HFFc6 (cell line): ENCODE data around the gene HSD17B2. TPM values are rescaled to one million over a fixed set of nuclear protein-coding genes. Genes with fewer than 3 reads are reported as not detected.

Experiments
- DNase-seq: peaks from one replicate; pipeline ENCODE4 v3.0.0-alpha.2; 2018
- H3K27ac Mint-ChIP-seq: 2 replicates; pipeline ENCODE4 v1.8.0; 2020; ENCODE audit warnings: mild to moderate bottlenecking, mixed read lengths
- H3K27me3 Mint-ChIP-seq: 2 replicates; pipeline ENCODE4 v1.8.0; 2021; ENCODE audit warnings: mild to moderate bottlenecking, moderate library complexity, mixed read lengths; ENCODE audit not compliant: insufficient read depth
- H3K36me3 Mint-ChIP-seq: 2 replicates; pipeline ENCODE4 v1.8.0; 2021; ENCODE audit warnings: low read depth, mixed read lengths
- H3K4me1 Mint-ChIP-seq: 2 replicates; pipeline ENCODE4 v1.8.0; 2020; ENCODE audit warnings: low read depth, mixed read lengths
- H3K4me3 Mint-ChIP-seq: 2 replicates; pipeline ENCODE4 v1.8.0; 2020; ENCODE audit warnings: mild to moderate bottlenecking, moderate library complexity, mixed read lengths
- H3K9me3 Mint-ChIP-seq: 2 replicates; pipeline ENCODE4 v1.8.0; 2020; ENCODE audit warnings: mild to moderate bottlenecking, mixed read lengths
- total RNA-seq, 6 experiments: library from RNA; stranded (reverse); fragmentation: NEBNext Ultra II Directional; extraction: Animal tissue kit (Norgen Biotek cat#: 25700); gene quantifications; 2 replicates in 1 of 6; 3 replicates in 5 of 6; pipeline ENCODE4 v1.2.3, GENCODE V29; 2021
- TF ChIP-seq, protein P1 (sequence below): fragments of 200-600 bp; sonication (generic); IDR thresholded peaks from 2 replicates; pipeline ENCODE4 v1.5.0; 2021; ENCODE audit warnings: antibody characterized with exemption, mild to moderate bottlenecking

HSD17B2 gene
- total RNA-seq, 6 experiments from 2014 or later, result 0.17 to 3.2 (median 0.50) TPM; not detected in 1

- Mint-ChIP-seq H3K4me3 (no peak overlapping the region), H3K4me1 (no peaks in the 10 kb centered on the region), H3K9me3 (no peaks in the 10 kb centered on the region), H3K36me3 (no peaks in the 10 kb centered on the region), H3K27me3 (no peaks in the 10 kb centered on the region), H3K27ac (no peak overlapping the region)
- TF ChIP-seq, protein P1, sequence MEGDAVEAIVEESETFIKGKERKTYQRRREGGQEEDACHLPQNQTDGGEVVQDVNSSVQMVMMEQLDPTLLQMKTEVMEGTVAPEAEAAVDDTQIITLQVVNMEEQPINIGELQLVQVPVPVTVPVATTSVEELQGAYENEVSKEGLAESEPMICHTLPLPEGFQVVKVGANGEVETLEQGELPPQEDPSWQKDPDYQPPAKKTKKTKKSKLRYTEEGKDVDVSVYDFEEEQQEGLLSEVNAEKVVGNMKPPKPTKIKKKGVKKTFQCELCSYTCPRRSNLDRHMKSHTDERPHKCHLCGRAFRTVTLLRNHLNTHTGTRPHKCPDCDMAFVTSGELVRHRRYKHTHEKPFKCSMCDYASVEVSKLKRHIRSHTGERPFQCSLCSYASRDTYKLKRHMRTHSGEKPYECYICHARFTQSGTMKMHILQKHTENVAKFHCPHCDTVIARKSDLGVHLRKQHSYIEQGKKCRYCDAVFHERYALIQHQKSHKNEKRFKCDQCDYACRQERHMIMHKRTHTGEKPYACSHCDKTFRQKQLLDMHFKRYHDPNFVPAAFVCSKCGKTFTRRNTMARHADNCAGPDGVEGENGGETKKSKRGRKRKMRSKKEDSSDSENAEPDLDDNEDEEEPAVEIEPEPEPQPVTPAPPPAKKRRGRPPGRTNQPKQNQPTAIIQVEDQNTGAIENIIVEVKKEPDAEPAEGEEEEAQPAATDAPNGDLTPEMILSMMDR, result no peak
- no peak for DNase-seq
These were observed 78.7 kb downstream of the HSD17B2 start for GRCh38 chr16:82113741-82114140.

GRCh38 chr16:82116535-82116934 is 81.5 kb downstream of the HSD17B2 start:
- Mint-ChIP-seq H3K9me3 (no peaks in the 10 kb centered on the region), H3K27ac (no peak overlapping the region), H3K4me1 (no peaks in the 10 kb centered on the region), H3K4me3 (no peak overlapping the region), H3K27me3 (no peaks in the 10 kb centered on the region), H3K36me3 (no peaks in the 10 kb centered on the region)
- TF ChIP-seq, protein P1, result no peak
- DNase-seq, result no peak

DNA sequence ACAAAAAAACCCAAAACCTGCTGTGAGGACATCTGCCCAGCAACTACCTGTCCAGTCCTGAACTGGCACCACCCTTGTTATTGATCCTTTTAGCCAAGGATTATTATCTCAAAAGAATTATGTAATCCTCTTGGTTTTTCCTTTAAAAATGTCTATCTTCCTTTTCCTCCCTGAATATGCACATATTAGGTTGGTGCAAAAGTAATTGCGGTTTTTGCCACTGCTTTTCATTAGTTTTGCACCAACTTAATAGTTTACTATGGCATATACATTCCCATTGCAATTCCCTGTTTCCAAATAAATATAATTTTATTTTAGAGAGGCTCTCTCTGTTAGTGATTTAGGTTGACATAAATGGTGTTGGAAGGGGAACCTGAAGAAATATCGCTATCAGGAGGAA is 83.7 kb downstream of the HSD17B2 start:
- H3K4me3 Mint-ChIP-seq, result no peak overlapping the region
- no peaks in the 10 kb centered on the region for H3K36me3 Mint-ChIP-seq
- no peak overlapping the region for H3K27ac Mint-ChIP-seq
- H3K27me3 Mint-ChIP-seq, result no peaks in the 10 kb centered on the region
- no peak for DNase-seq
- no peaks in the 10 kb centered on the region for H3K4me1 Mint-ChIP-seq
- H3K9me3 Mint-ChIP-seq, result no peaks in the 10 kb centered on the region
- TF ChIP-seq, protein P1, result no peak

DNA sequence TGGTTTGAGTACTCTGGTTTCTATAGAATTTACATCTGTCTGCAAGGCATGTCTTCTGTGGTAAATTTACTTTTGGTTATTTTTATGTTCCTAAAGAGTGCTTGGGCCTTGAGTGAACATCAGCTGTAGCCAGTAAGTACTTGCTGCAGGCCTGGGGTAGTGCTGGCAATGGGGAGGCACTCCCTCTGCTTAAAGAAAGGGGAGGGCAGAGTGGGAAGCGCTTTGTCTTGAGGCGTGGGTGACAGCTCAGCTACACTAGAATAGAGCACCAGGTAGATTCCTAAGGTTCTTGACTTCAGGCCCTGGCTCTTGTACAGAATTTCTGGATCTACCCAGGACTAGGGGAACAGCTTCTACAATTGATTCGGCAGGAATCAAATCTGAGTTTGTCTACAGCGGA is 84.4 kb downstream of the HSD17B2 start:
- TF ChIP-seq, protein P1, result no peak
- no peaks in the 10 kb centered on the region for H3K9me3 Mint-ChIP-seq
- H3K27me3 Mint-ChIP-seq, result no peaks in the 10 kb centered on the region
- no peak overlapping the region for H3K27ac Mint-ChIP-seq
- H3K4me1 Mint-ChIP-seq, result no peaks in the 10 kb centered on the region
- DNase-seq, result no peak
- no peaks in the 10 kb centered on the region for H3K36me3 Mint-ChIP-seq
- H3K4me3 Mint-ChIP-seq, result no peak overlapping the region

DNA sequence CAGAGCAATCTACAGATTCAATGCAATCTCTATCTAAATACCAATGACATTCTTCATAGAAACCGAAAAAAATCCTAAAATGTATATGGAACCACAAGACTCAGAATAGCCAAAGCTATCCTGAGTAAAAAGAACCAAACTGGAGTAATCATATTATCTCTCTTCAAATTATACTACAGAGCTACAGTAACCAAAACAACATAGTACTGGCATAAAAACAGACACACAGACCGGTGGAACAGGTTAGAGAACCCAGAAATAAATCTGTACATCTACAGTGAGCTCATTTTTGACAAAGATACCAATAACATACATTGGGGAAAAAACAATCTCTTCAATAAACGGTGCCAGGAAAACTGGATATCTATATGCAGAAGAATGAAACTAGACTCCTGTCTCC is 89.6 kb downstream of the HSD17B2 start:
- Mint-ChIP-seq H3K36me3 (no peaks in the 10 kb centered on the region), H3K4me1 (no peaks in the 10 kb centered on the region), H3K4me3 (no peak overlapping the region), H3K27ac (no peak overlapping the region), H3K27me3 (no peaks in the 10 kb centered on the region), H3K9me3 (no peaks in the 10 kb centered on the region)
- TF ChIP-seq, protein P1, result no peak
- no peak for DNase-seq

DNA sequence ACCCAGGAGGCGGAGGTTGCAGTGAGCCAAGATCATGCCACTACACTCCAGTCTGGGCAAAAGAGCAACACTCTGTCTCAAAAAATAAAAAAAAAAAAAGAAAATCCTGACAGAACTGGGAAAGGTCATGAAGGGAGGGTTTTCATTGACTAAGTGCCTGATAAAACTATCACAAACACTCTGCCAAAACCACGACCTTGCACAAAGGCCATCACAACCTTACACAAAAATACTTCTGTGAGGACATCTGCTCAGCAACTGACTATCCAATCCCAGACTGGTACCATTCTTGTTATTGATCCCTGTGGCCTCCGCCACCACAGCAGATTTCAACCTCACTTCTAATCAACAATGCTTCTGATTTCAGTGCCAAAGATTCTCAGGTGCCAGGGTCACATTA is 94.8 kb downstream of the HSD17B2 start:
- Mint-ChIP-seq H3K36me3 (no peaks in the 10 kb centered on the region), H3K27me3 (no peaks in the 10 kb centered on the region), H3K4me3 (no peak overlapping the region), H3K4me1 (no peaks in the 10 kb centered on the region), H3K27ac (no peak overlapping the region), H3K9me3 (no peaks in the 10 kb centered on the region)
- DNase-seq, result no peak
- TF ChIP-seq, protein P1, result no peak
